Left ventricle myocardium inferior (tissue), 1 donor: ENCODE measurements around the gene ACBD5. TPM values are rescaled to one million over a fixed set of nuclear protein-coding genes. Genes with fewer than 3 reads are reported as not detected.

Source experiments
- total RNA-seq: library from RNA; stranded (reverse); fragmentation: NEBNext Ultra II Directional; extraction: Animal tissue kit (Norgen Biotek cat#: 25700); gene quantifications from one replicate; pipeline ENCODE4 v1.2.1, GENCODE V29; 2021
- donor health status: DM: no; HTN: yes; CAD: no; lungs with severe emphysema.

ACBD5 gene
- total RNA-seq, 1 donor from 2014 or later: 64.0 TPM

Other genes starting within 250 kb of the ACBD5 start
- 14.0 TPM for gene ANKRD26, start 140.3 kb downstream of the ACBD5 start, total RNA-seq
- 88.3 TPM for gene YME1L1, start 86.4 kb downstream of the ACBD5 start, total RNA-seq
- 1.9 TPM for gene MASTL, start 85.4 kb downstream of the ACBD5 start, total RNA-seq